Thyroid gland (tissue), 4 donors: Measurements from ENCODE around the gene MMP24OS. TPM values are rescaled to one million over a fixed set of nuclear protein-coding genes. Genes with fewer than 3 reads are reported as not detected.

Source experiments
- DNase-seq, 2 donors: peaks; one replicate each; pipeline ENCODE4 v3.0.0-alpha.2; 2019
- H3K27ac ChIP-seq, 3 donors: fragments of 200-600 bp; sonication (generic); 1 replicate in 2 of 3; 2 replicates in 1 of 3; pipeline ENCODE4 v1.5.1; 2016 to 2019; ENCODE audit warnings: mild to moderate bottlenecking in 1 of 3, moderate library complexity in 1 of 3
- H3K27me3 ChIP-seq: fragments of 200-600 bp; sonication (generic); one replicate; pipeline ENCODE4 v1.5.1; 2019
- H3K36me3 ChIP-seq, 2 donors: fragments of 200-600 bp; sonication (generic); one replicate each; pipeline ENCODE4 v1.5.1; 2016 to 2019
- H3K4me1 ChIP-seq, 2 donors: fragments of 200-600 bp; sonication (generic); one replicate each; pipeline ENCODE4 v1.5.1; 2017 to 2019
- H3K4me3 ChIP-seq, 3 donors: fragments of 200-600 bp; sonication (generic); replicated peaks in 1 of 3; 1 replicate in 2 of 3; 2 replicates in 1 of 3; pipeline ENCODE4 v1.5.1; 2016; ENCODE audit warnings: mild to moderate bottlenecking in 1 of 3
- H3K9me3 ChIP-seq: fragments of 200-600 bp; sonication (generic); one replicate; pipeline ENCODE4 v1.5.1; 2017
- CTCF ChIP-seq, 6 experiments: fragments of 200-600 bp in 3 of 6; fragments of 450-650 bp in 3 of 6; sonication (generic) in 3 of 6; IDR thresholded peaks; one replicate each; pipeline ENCODE4 v1.5.1; 2016 to 2019; ENCODE audit warnings: antibody characterized with exemption in 6 of 6, mild to moderate bottlenecking in 2 of 6, inconsistent platforms in 1 of 6, moderate library complexity in 1 of 6
- POLR2A ChIP-seq, 2 donors: fragments of 450-650 bp; IDR thresholded peaks; one replicate each; pipeline ENCODE4 v1.6.1; 2017; ENCODE audit warnings: antibody characterized with exemption in 2 of 2, mild to moderate bottlenecking in 2 of 2, moderate library complexity in 1 of 2
- WGBS, 2 donors: methylation state at CpG; one replicate each; pipeline ENCODE4 v1.1.5; 2017; 5-methylcytosine and 5-hydroxymethylcytosine counted together
- intact Hi-C: fragments of 100-400 bp; cut with DNase I; formaldehyde crosslinking; loops from one replicate; pipeline ENCODE4 v1.15.1; 2023
- total RNA-seq, 4 donors: library from RNA; depleted of rRNA; stranded (reverse); fragments of >200 nt; gene quantifications; one replicate each; pipeline ENCODE4 v1.2.3, GENCODE V29; 2016

The MMP24OS gene
- total RNA-seq = 10 to 100 TPM; 18.3 to 40.3 (median 28.8) TPM

GRCh38 chr20:35277531-35278395 is at the start of gene MMP24OS:
Gene MMP24OS (minus strand): TSS chr20:35278122. CDS start chr20:35277929, 193 bp downstream.
- peaks cover 10 to 12% of the 10 kb centered on the region in 2 donors for H3K4me1 ChIP-seq
- peak in 3 of 6 experiments; percentile 3 to 48 (median 25) for TF ChIP-seq CTCF (IDR thresholded peaks at IDR 0.05)
- TF ChIP-seq POLR2A (IDR thresholded peaks at IDR 0.05) = peak; percentile 66 to 95
- intact Hi-C loops = no loop called here
- no peaks in the 10 kb centered on the region for H3K27me3 ChIP-seq
- peak within 1 kb of the TSS; percentile 64 to 79 (median 72) for H3K4me3 ChIP-seq
- peak within 1 kb of the TSS; percentile 86 to 98 (median 97) for H3K27ac ChIP-seq
- no peaks in the 10 kb centered on the region for H3K9me3 ChIP-seq
- peak; percentile 92 to 93 for DNase-seq
- 0 to 1% methylated on average over 20 to 26 of the region's 76 CpGs for WGBS, 2 donors
- H3K36me3 ChIP-seq = peaks cover 16 to 22% of the 10 kb centered on the region in 2 donors

GRCh38 chr20:35327074-35327976 is 49.4 kb upstream of the MMP24OS start:
- no peaks in the 10 kb centered on the region for H3K9me3 ChIP-seq
- WGBS, 2 donors = 93 to 99% methylated on average over 4 of the region's 4 CpGs
- DNase-seq = no peak
- no peaks in the 10 kb centered on the region for H3K27me3 ChIP-seq
- peak overlapping the region in 2 of 3 donors; percentile 40 to 52 for H3K27ac ChIP-seq
- TF ChIP-seq POLR2A (IDR thresholded peaks at IDR 0.05) (no peak), CTCF (IDR thresholded peaks at IDR 0.05) (no peak)
- no peak overlapping the region for H3K4me3 ChIP-seq
- intact Hi-C loops = no loop called here
- H3K4me1 ChIP-seq = peaks cover 15% of the 10 kb centered on the region in 2 donors
- H3K36me3 ChIP-seq = no peaks in the 10 kb centered on the region

- 62 to 73% methylated on average over 3 of the region's 3 CpGs for WGBS, 2 donors
Observed at GRCh38 chr20:35326740-35327073, 48.8 kb upstream of the MMP24OS start.

GRCh38 chr20:35326021-35326739 is 48.3 kb upstream of the MMP24OS start:
- Histone ChIP-seq H3K27me3 (no peaks in the 10 kb centered on the region), H3K4me1 (peaks cover 15% of the 10 kb centered on the region in 2 donors), H3K9me3 (no peaks in the 10 kb centered on the region), H3K4me3 (no peak overlapping the region), H3K27ac (peak overlapping the region in 1 of 3 donors; percentile 40), H3K36me3 (no peaks in the 10 kb centered on the region)
- no peak for DNase-seq
- intact Hi-C loops = no loop called here
- TF ChIP-seq POLR2A (IDR thresholded peaks at IDR 0.05) = no peak
- no peak for TF ChIP-seq CTCF (IDR thresholded peaks at IDR 0.05)
- WGBS, 2 donors = 78 to 81% methylated on average over 11 of the region's 11 CpGs

More at GRCh38 chr20:35326740-35327073, 48.8 kb upstream of the MMP24OS start:
- H3K27me3 ChIP-seq = no peaks in the 10 kb centered on the region
- intact Hi-C loops = no loop called here
- H3K9me3 ChIP-seq = no peaks in the 10 kb centered on the region
- TF ChIP-seq POLR2A (IDR thresholded peaks at IDR 0.05) = no peak
- TF ChIP-seq CTCF (IDR thresholded peaks at IDR 0.05) = no peak
- peaks cover 15% of the 10 kb centered on the region in 2 donors for H3K4me1 ChIP-seq
- H3K27ac ChIP-seq = peak overlapping the region in 2 of 3 donors; percentile 40 to 52
- no peaks in the 10 kb centered on the region for H3K36me3 ChIP-seq
- DNase-seq = no peak
- no peak overlapping the region for H3K4me3 ChIP-seq
